GM12801 (cell line): ENCODE results near the gene B3GNT5.

ENCODE experiments used
- TF ChIP-seq, protein P1 (sequence below): IDR thresholded peaks from one replicate; pipeline ENCODE4 v1.5.1; 2011; ENCODE audit warnings: control low read depth; ENCODE audit not compliant: insufficient read length; ENCODE audit errors: extremely low read depth

The B3GNT5 gene

GRCh38 chr3:183313764-183314163 is 60.7 kb downstream of the B3GNT5 start:
- TF ChIP-seq, protein P1, sequence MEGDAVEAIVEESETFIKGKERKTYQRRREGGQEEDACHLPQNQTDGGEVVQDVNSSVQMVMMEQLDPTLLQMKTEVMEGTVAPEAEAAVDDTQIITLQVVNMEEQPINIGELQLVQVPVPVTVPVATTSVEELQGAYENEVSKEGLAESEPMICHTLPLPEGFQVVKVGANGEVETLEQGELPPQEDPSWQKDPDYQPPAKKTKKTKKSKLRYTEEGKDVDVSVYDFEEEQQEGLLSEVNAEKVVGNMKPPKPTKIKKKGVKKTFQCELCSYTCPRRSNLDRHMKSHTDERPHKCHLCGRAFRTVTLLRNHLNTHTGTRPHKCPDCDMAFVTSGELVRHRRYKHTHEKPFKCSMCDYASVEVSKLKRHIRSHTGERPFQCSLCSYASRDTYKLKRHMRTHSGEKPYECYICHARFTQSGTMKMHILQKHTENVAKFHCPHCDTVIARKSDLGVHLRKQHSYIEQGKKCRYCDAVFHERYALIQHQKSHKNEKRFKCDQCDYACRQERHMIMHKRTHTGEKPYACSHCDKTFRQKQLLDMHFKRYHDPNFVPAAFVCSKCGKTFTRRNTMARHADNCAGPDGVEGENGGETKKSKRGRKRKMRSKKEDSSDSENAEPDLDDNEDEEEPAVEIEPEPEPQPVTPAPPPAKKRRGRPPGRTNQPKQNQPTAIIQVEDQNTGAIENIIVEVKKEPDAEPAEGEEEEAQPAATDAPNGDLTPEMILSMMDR = no peak

DNA sequence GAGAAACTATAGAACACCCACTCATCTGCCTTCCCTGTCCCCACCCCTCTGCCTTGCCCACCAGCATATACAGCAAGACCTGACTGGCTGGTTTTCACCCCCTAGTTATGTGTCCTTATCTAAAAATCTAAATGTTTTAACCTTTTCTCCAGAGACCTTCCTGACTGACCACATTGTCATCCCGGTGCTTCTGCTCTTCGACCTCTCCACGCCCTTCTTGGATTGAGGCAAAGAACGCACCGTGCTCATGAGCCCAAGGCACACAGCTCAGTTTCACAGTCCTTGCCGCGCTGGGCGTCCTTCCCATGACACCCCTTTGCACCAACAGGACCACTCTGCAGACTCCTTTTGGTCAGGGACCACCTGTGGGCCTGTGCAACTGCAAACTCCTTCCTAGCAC is 62.7 kb downstream of the B3GNT5 start:
- TF ChIP-seq, protein P1 = no peak

DNA sequence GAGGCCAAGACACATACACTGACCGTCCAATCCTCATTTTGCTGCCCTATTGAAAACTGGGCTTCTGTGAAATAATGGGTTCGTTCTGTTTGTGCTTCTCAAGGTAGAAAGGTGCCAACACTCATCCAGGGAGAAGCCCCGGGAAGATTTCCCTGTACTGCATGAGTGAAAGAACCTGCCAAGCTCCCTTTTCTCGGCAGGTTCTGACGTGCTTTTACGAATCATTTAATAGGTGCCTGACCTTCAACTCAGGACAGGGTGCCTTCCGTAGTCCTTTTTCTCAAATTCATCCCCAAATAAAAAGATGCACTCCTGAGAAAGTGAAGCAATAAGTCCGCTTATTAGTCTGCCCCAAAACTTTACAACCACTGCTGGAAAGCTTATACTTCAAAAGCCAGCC is 64.2 kb downstream of the B3GNT5 start:
- TF ChIP-seq, protein P1 = no peak

DNA sequence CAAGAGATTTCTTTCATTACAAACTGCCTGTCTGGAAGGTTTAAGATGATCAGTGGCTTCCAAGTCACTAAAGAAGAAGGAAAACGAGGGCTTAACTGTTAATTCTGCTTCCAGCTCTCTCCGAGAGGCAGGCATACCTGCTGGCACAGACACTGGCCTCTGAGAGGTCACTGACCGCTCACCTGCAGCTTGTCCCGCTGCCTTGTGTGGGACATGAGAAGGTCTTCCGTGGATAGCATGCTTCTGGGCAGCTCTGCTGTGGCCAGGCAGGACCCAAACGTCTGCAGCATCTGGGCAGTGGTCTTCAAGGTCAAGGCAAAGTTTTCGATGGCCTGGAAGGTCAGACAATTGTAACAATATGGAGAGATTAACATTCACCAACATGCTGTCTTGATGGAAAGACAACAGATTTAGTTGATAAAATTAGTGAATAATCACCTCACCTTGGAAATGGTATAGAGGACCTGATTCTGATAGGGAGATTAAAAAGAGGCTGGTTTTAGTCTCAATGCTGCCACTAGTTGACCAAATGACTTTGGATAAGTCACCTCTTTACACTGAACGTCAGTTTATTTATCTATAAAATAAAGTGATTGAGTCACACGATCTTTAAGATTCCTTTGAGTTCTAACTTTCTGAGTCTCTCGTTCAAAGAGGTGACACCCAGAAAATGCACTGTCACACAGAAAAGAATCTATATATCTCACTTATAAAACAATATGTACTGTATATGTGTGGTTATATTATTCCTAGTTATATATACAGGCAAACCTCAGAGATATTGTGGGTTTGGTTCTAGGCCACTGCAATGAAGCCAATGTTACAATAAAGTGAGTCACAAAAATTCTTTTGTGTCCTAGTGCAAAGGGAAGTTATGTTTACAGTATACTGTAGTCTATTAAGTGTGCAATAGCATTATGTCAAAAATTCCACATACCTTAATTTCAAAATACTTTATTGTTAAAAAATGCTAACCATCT is 65.1 kb downstream of the B3GNT5 start:
- TF ChIP-seq, protein P1 = no peak

DNA sequence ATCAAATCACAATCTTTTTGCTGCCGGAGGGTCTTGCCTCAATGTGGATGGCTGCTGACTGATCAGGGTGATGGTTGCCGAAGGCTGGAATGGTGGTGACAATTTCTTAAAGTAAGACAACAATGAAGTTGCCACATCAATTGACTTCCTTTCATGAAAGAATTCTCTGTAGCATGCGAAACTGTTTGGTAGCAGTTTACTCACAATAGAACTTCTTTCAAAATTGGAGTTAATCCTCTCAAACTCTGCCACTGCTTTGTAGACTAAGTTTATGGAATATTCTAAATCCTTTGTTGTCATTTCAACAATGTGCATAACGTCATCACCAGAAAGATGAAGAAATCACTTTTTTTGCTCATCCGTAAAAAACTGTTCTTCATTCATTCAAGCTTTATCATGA is 65.8 kb downstream of the B3GNT5 start:
- TF ChIP-seq, protein P1 = no peak

GRCh38 chr3:183319371-183319770 is 66.3 kb downstream of the B3GNT5 start:
- TF ChIP-seq, protein P1 = no peak
